NCI-H2107 (cell line): ENCODE measurements around the gene CLEC4D.
"Not testable (repeated sequence)": the region's sequence is repeated elsewhere in the genome, so short reads cannot be mapped to it uniquely, and the experiment has no call there.

ENCODE experiments used
- DNase-seq: peaks from one replicate; lab custom pipeline; 2025; lab: John Stamatoyannopoulos, UW

The CLEC4D gene

GRCh38 chr12:8532045-8532444 lies 18.7 kb downstream of the CLEC4D start:
- no peak for DNase-seq

GRCh38 chr12:8537820-8538219 lies 24.5 kb downstream of the CLEC4D start:
- not testable (repeated sequence) for DNase-seq

- DNase-seq = not testable (repeated sequence)
Measured at GRCh38 chr12:8540831-8541230, 27.5 kb downstream of the CLEC4D start, which contains the start of gene CLEC4E. Gene CLEC4E (minus strand): TSS chr12:8540905. CDS start chr12:8540797, 108 bp downstream.

GRCh38 chr12:8541562-8541961 lies 28.3 kb downstream of the CLEC4D start:
- no peak for DNase-seq

- peak; percentile 31 for DNase-seq
Measured at GRCh38 chr12:8544295-8544694, 31.0 kb downstream of the CLEC4D start.

- DNase-seq = no peak
Measured at GRCh38 chr12:8546591-8546990, 33.3 kb downstream of the CLEC4D start.

- no peak for DNase-seq
Measured at GRCh38 chr12:8547645-8548044, 34.3 kb downstream of the CLEC4D start.

GRCh38 chr12:8548192-8548591 lies 34.9 kb downstream of the CLEC4D start:
- DNase-seq = no peak

- no peak for DNase-seq
Measured at GRCh38 chr12:8549381-8549780, 36.1 kb downstream of the CLEC4D start.

GRCh38 chr12:8553088-8553627 lies 39.9 kb downstream of the CLEC4D start:
- no peak for DNase-seq

GRCh38 chr12:8554451-8555195 lies 41.3 kb downstream of the CLEC4D start:
- no peak for DNase-seq

GRCh38 chr12:8556531-8557097 lies 43.3 kb downstream of the CLEC4D start:
- no peak for DNase-seq

- DNase-seq = no peak
Measured at GRCh38 chr12:8559676-8560075, 46.4 kb downstream of the CLEC4D start.

- no peak for DNase-seq
Measured at GRCh38 chr12:8561011-8561410, 47.7 kb downstream of the CLEC4D start.

- DNase-seq = no peak
Measured at GRCh38 chr12:8562310-8562709, 49.0 kb downstream of the CLEC4D start.

GRCh38 chr12:8563356-8563755 lies 50.1 kb downstream of the CLEC4D start:
- no peak for DNase-seq

GRCh38 chr12:8564656-8565055 lies 51.4 kb downstream of the CLEC4D start:
- no peak for DNase-seq

GRCh38 chr12:8566052-8566451 lies 52.7 kb downstream of the CLEC4D start:
- DNase-seq = not testable (repeated sequence)

- no peak for DNase-seq
Measured at GRCh38 chr12:8566525-8566924, 53.2 kb downstream of the CLEC4D start.
